Measurements from ENCODE around the gene CD33. TPM values are rescaled to one million over a fixed set of nuclear protein-coding genes. Genes with fewer than 3 reads are reported as not detected.

Gene CD33
- 10 to 100 TPM; 15.8 to 16.0 TPM for total RNA-seq

GRCh38 chr19:51224898-51225393 is at the start of gene CD33:
CD33 (plus strand) TSS chr19:51225080; CDS start chr19:51225119, 39 bp downstream.

GRCh38 chr19:51250786-51251467 is 26.0 kb downstream of the CD33 start, which contains the start of gene SIGLECL1:
SIGLECL1 (plus strand) TSS chr19:51251080; CDS start chr19:51264073, 12,993 bp downstream.

Small RNA genes within 50 kb of the gene (microRNA-seq; reads per million reads assigned to microRNA genes)
- not detected for gene MIR8074 (ENCODE audit: borderline microRNAs expressed, borderline replicate concordance)

Other genes with a start within 250 kb of the CD33 start
- not detected for gene KLK7, start 241.2 kb upstream of the CD33 start, total RNA-seq
- not detected for gene KLK8, start 223.5 kb upstream of the CD33 start, total RNA-seq
- not detected for gene KLK10, start 205.4 kb upstream of the CD33 start, total RNA-seq
- not detected for gene KLK11, start 198.5 kb upstream of the CD33 start, total RNA-seq
- not detected for gene KLK12, start 190.1 kb upstream of the CD33 start, total RNA-seq
- not detected for gene KLK13, start 160.0 kb upstream of the CD33 start, total RNA-seq
- gene KLK14, start 142.2 kb upstream of the CD33 start, total RNA-seq, result under 1 TPM in 1 of 2 experiments, not detected in 1; 0.41 TPM
- 10 to 100 TPM in 1 of 2 experiments, 1 to 10 TPM in 1; 9.9 to 10.6 TPM for gene CTU1, start 116.7 kb upstream of the CD33 start, total RNA-seq
- gene SIGLEC9, start 100.2 kb upstream of the CD33 start, total RNA-seq, result 1 to 10 TPM; 1.2 TPM
- gene SIGLEC7, start 82.8 kb upstream of the CD33 start, total RNA-seq, result not detected
- gene SIGLECL1, start 26.0 kb downstream of the CD33 start, total RNA-seq, result not detected
- gene IGLON5, start 86.6 kb downstream of the CD33 start, total RNA-seq, result not detected
- gene VSIG10L, start 117.1 kb downstream of the CD33 start, total RNA-seq, result under 1 TPM; 0.28 to 0.46 TPM
- 100 to 1,000 TPM; 108 to 109 TPM for gene ETFB, start 141.3 kb downstream of the CD33 start, total RNA-seq
- gene CLDND2, start 143.9 kb downstream of the CD33 start, total RNA-seq, result 1 to 10 TPM; 1.4 to 1.9 TPM
- 10 to 100 TPM; 63.6 to 71.5 TPM for gene NKG7, start 147.6 kb downstream of the CD33 start, total RNA-seq
- gene LIM2, start 162.9 kb downstream of the CD33 start, total RNA-seq, result not detected
- gene C19orf84, start 165.5 kb downstream of the CD33 start, total RNA-seq, result not detected
- gene SIGLEC10, start 192.6 kb downstream of the CD33 start, total RNA-seq, result not detected
- not detected for gene SIGLEC8, start 233.4 kb downstream of the CD33 start, total RNA-seq